Heart right ventricle (tissue), 16 donors: ENCODE data around the gene CD2AP. TPM values are rescaled to one million over a fixed set of nuclear protein-coding genes. Genes with fewer than 3 reads are reported as not detected.
"Not testable (repeated sequence)": the region's sequence is repeated elsewhere in the genome, so short reads cannot be mapped to it uniquely, and the experiment has no call there.

ENCODE experiments used
- ATAC-seq, 8 donors: fragments of 200-7000 bp; cut with Tn5 transposase; one replicate each; pipeline ENCODE4 v1.9.1; 2020; ENCODE audit warnings: mild to moderate bottlenecking in 8 of 8, moderate library complexity in 8 of 8, moderate number of reproducible peaks in 1 of 8
- DNase-seq, 2 donors: peaks; one replicate each; pipeline ENCODE4 v3.0.0-alpha.2; 2020
- H3K27ac ChIP-seq, 10 donors: fragments of 200-600 bp; sonication (generic) in 2 of 10; one replicate each; pipeline versions ENCODE4 v1.5.0 to v1.8.0; 2020 to 2022; ENCODE audit warnings: mild to moderate bottlenecking in 3 of 10
- H3K27me3 ChIP-seq, 7 donors: fragments of 200-600 bp; one replicate each; pipeline ENCODE4 v1.8.0; 2021 to 2022; ENCODE audit warnings: mild to moderate bottlenecking in 2 of 7
- H3K36me3 ChIP-seq, 9 donors: fragments of 200-600 bp; sonication (generic) in 1 of 9; one replicate each; pipeline versions ENCODE4 v1.5.0 to v1.8.0; 2020 to 2022; ENCODE audit warnings: mild to moderate bottlenecking in 2 of 9
- H3K4me1 ChIP-seq, 9 donors: fragments of 200-600 bp; sonication (generic) in 1 of 9; one replicate each; pipeline versions ENCODE4 v1.5.0 to v1.8.0; 2020 to 2022; ENCODE audit warnings: mild to moderate bottlenecking in 4 of 9
- H3K4me3 ChIP-seq, 10 donors: fragments of 200-600 bp; sonication (generic) in 2 of 10; one replicate each; pipeline versions ENCODE4 v1.5.0 to v1.8.0; 2020 to 2022; ENCODE audit warnings: mild to moderate bottlenecking in 7 of 10, moderate library complexity in 2 of 10
- H3K9me3 ChIP-seq, 11 donors: fragments of 200-600 bp in 10 of 11; sonication (generic) in 2 of 11; one replicate each; pipeline versions ENCODE4 v1.5.0 to v1.8.0; 2013 to 2022; ENCODE audit warnings: mild to moderate bottlenecking in 2 of 11, control low read depth in 1 of 11, moderate library complexity in 1 of 11
- CTCF ChIP-seq, 9 donors: fragments of 200-600 bp; sonication (generic) in 2 of 9; IDR thresholded peaks; one replicate each; pipeline versions ENCODE4 v1.5.0 to v1.8.0; 2021 to 2022; ENCODE audit warnings: antibody characterized with exemption in 9 of 9, mild to moderate bottlenecking in 5 of 9, moderate library complexity in 1 of 9
- WGBS, 2 donors: extraction: QIAGEN DNeasy Blood & Tissue Kit; methylation state at CpG; one replicate each; pipeline ENCODE4 v1.1.7; 2013; ENCODE audit warnings: inconsistent platforms in 1 of 2; 5-methylcytosine and 5-hydroxymethylcytosine counted together
- intact Hi-C, 10 donors: fragments of 100-400 bp; cut with DNase I; formaldehyde crosslinking; loops; one replicate each; pipeline versions ENCODE4 v1.11.1 to v1.14.2; 2022
- polyA plus RNA-seq, 2 donors: library from polyadenylated mRNA; stranded (reverse); fragments of 200-250 nt; gene quantifications; one replicate each; pipeline ENCODE4 v1.2.3, GENCODE V29; 2013
- total RNA-seq, 10 donors: library from RNA; stranded (reverse); fragmentation: NEBNext Ultra II Directional in 3 of 10; extraction: Animal tissue kit (Norgen Biotek cat#: 25700) in 3 of 10; gene quantifications; one replicate each; pipeline versions ENCODE4 v1.2.1 to v1.2.4, GENCODE V29; 2021 to 2023
- donor health status: Arrhythmogenic right ventricular cardiomyopathy.
- donor health status: ischemic (EF 13 %, LVEDD 7.1; RV severe dilation, severe dysfunction).
- donor health status: healthy with polysubstance abuse.
- donor health status: DM: no; HTN: yes; CAD: no.
- donor health status: DM: no; HTN: no; CAD: no.
- donor health status: ischemic (EF 25% LVEDD 6.9; RV normal size, moderate dysfunction).
- donor health status: ischemic (EF 25% LVEDD 5.7; RV mildly dilated, moderate dysfunction).
- donor health status: healthy.
- donor health status: DM: yes; HTN: yes; CAD: no.
- donor health status: Ischemic cardiomyopathy.
- donor health status: ischemic (EF 35%, LVEDD 5.7; RV mildly dilated, moderate dysfunction).
- donor health status: nonischemic (EF 11% LVEDD 7.7; RV severe dilation, severe dysfunction).
- donor health status: DM: yes; HTN: yes; CAD: no.
- donor health status: PGD.
- donor health status: ischemic (EF 29% LVEDD 5.4; RV normal size, mild dysfunction).
- donor health status: nonischemic (EF 23%, LVEDD 6.1; RV moderate dilation, normal function).

The CD2AP gene
- total and polyA plus RNA-seq, 12 donors, result 5.8 to 15.6 (median 10.8) TPM

GRCh38 chr6:47633141-47633540 is 155.6 kb downstream of the CD2AP start:
- ATAC-seq, result peak in 4 of 8 donors; percentile 48 to 71 (median 58)
- H3K9me3 ChIP-seq, result peaks cover 0 to 10% (median 0%) of the 10 kb centered on the region in 11 donors
- 75 to 85% methylated on average over 3 of the region's 3 CpGs for WGBS, 2 donors
- TF ChIP-seq CTCF (IDR thresholded peaks at IDR 0.05), result peak in 2 of 9 donors; percentile 15 to 27
- intact Hi-C loops, result loop anchor here (2.0 to 10.0 kb wide), 10 partner anchors 99 to 1134 kb away; partner anchors contain the start of gene OPN5 (in 3 of the 10)
- peak overlapping the region in 4 of 10 donors; percentile 11 to 63 (median 48) for H3K27ac ChIP-seq
- H3K4me3 ChIP-seq, result no peak overlapping the region
- no peaks in the 10 kb centered on the region for H3K36me3 ChIP-seq
- no peak for DNase-seq
- peaks cover 0 to 39% (median 17%) of the 10 kb centered on the region in 9 donors for H3K4me1 ChIP-seq
- H3K27me3 ChIP-seq, result no peaks in the 10 kb centered on the region

DNA sequence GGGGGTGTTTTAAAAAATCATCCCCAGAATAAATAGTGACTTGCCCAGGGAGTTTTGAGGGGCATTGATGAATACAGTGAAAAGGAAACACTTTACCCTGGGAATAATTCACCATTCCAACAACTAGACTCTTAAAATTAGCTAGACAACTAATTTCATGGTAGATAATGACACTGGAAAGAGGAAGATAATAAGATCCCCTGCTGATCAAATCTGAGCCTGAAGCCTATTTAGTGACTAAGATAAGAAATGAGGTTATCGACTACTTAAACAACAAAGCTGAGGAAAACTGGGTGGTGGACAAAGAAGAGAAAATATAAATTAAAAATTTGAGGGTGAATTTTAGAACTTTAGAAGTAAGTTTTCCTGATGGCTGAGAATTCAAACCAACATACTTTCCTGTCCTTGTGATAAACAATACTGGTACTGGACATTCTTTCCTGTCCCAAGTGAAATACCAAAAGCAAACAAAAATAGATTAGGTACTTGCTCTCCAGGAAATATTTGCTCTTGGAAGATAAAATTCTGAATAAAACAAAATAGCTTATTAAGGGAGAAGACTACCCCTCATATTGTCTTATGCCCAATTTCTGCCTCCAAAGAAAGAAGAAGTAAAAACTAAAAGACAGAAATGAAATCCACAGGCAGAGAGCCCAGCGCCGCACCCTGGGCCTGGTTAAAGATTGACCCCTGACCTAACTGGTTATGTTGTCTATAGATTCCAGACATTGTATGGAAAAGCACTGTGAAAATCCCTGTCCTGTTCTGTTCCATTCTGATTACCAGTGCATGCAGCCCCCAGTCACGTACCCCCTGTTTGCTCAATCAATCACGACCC is 156.8 kb downstream of the CD2AP start:
- peak in 2 of 8 donors; percentile 49 to 58 for ATAC-seq
- H3K4me1 ChIP-seq, result peaks cover 0 to 39% (median 17%) of the 10 kb centered on the region in 9 donors
- DNase-seq, result no peak
- WGBS, 2 donors, result 60 to 80% methylated on average over 5 of the region's 5 CpGs
- no peaks in the 10 kb centered on the region for H3K27me3 ChIP-seq
- intact Hi-C loops, result loop anchor here in 7 of 10 donors (2.0 to 10.0 kb wide), 7 partner anchors 98 to 1133 kb away; partner anchors contain the start of gene OPN5 (in 3 of the 7)
- H3K9me3 ChIP-seq, result peaks cover 0 to 10% (median 0%) of the 10 kb centered on the region in 11 donors
- no peaks in the 10 kb centered on the region for H3K36me3 ChIP-seq
- peak overlapping the region in 7 of 10 donors; percentile 2 to 63 (median 48) for H3K27ac ChIP-seq
- no peak overlapping the region for H3K4me3 ChIP-seq
- no peak for TF ChIP-seq CTCF (IDR thresholded peaks at IDR 0.05)

GRCh38 chr6:47646689-47647088 is 169.1 kb downstream of the CD2AP start:
- Histone ChIP-seq H3K36me3 (no peaks in the 10 kb centered on the region), H3K9me3 (no peaks in the 10 kb centered on the region), H3K27ac (no peak overlapping the region), H3K4me1 (peaks cover 5 to 19% (median 14%) of the 10 kb centered on the region in 9 donors), H3K27me3 (no peaks in the 10 kb centered on the region), H3K4me3 (no peak overlapping the region)
- ATAC-seq (no peak), DNase-seq (no peak)
- WGBS, 2 donors, result 71 to 72% methylated on average over 4 of the region's 4 CpGs
- intact Hi-C loops, result loop anchor here in 1 of 10 donors (5.0 kb wide), 1 partner anchor 96 kb away; no protein-coding TSS in a partner anchor
- no peak for TF ChIP-seq CTCF (IDR thresholded peaks at IDR 0.05)

- no peak for TF ChIP-seq CTCF (IDR thresholded peaks at IDR 0.05)
- no peak overlapping the region for H3K4me3 ChIP-seq
- intact Hi-C loops, result loop anchor here in 1 of 10 donors (5.0 kb wide), 1 partner anchor 95 kb away; no protein-coding TSS in a partner anchor
- H3K9me3 ChIP-seq, result no peaks in the 10 kb centered on the region
- H3K27me3 ChIP-seq, result no peaks in the 10 kb centered on the region
- DNase-seq (no peak), ATAC-seq (no peak)
- H3K36me3 ChIP-seq, result no peaks in the 10 kb centered on the region
- no peak overlapping the region for H3K27ac ChIP-seq
- WGBS, 2 donors, result 88 to 93% methylated on average over 1 of the region's 1 CpG
- peaks cover 5 to 24% (median 15%) of the 10 kb centered on the region in 9 donors for H3K4me1 ChIP-seq
Measured at GRCh38 chr6:47647188-47647587, 169.6 kb downstream of the CD2AP start.

DNA sequence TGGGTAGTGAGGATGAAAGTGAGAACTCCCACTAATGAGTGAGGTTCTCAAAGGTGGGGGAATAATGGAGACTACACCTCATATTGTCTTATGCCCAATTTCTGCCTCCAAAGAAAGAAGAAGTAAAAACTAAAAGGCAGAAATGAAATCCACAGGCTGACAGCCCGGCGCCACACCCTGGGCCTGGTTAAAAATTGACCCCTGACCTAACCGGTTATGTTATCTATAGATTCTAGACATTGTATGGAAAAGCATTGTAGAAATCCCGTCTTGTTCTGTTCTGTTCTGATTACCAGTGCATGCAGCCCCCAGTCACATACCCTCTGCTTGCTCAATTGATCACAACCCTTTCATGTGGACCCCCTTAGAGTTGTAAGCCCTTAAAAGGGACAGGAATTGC is 170.0 kb downstream of the CD2AP start:
- not testable (repeated sequence) for H3K36me3 ChIP-seq, H3K4me3 ChIP-seq, H3K27me3 ChIP-seq, H3K9me3 ChIP-seq, H3K27ac ChIP-seq, ATAC-seq, DNase-seq
- H3K4me1 ChIP-seq, result peaks cover 5 to 27% (median 15%) of the 10 kb centered on the region in 9 donors
- intact Hi-C loops, result loop anchor here in 1 of 10 donors (5.0 kb wide), 1 partner anchor 95 kb away; no protein-coding TSS in a partner anchor
- 93 to 94% methylated on average over 4 of the region's 4 CpGs for WGBS, 2 donors
